Glomerular visceral epithelial cell (primary cell): ENCODE measurements around the gene GABRR2.
"Not testable (repeated sequence)": the region's sequence is repeated elsewhere in the genome, so short reads cannot be mapped to it uniquely, and the experiment has no call there.

Experiments
- DNase-seq: peaks from one replicate; pipeline ENCODE4 v3.0.0-alpha.2; 2016; ENCODE audit errors: extremely low spot score

GABRR2 gene

DNA sequence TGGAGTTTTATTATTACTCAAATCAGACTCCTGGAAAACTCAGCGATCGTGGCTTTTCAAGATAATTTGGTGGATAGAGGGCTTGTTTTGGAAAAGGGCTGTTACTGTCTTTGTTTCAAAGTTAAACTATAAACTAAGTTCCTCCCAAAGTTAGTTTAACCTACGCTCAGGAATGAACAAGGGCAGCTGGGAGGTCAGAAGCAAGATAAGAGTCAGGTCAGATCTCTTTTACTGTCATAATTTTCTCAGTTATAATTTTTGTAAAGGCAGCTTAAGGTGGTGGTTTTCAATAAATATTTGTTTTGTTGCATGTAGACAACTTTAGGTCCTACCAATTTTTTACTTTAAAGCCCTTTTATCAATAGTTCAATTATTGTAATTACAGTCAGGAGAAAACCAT lies 9.2 kb upstream of the GABRR2 start:
- DNase-seq = no peak

DNA sequence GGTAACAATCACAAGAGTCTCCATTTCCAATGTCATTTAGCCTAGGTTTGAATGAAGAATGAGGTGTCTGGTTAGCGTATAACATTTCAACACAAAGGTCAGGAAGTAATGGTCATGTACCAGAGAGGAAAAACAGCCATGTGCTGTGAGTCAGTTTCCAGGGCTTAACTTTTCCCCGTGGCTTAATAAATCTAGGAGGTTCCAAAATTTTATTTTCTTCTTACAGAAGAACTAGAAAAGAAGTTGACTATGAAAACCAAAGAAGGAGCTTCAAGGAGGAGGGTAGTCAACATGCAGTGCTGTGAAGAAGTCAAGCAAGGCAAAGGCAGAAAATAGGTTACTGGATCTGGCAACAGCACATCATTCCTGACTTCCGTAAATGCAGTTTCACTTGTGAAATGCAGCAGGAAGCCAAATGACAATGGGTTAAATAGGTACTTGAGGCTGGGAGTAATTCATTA lies 8.4 kb upstream of the GABRR2 start:
- no peak for DNase-seq

DNA sequence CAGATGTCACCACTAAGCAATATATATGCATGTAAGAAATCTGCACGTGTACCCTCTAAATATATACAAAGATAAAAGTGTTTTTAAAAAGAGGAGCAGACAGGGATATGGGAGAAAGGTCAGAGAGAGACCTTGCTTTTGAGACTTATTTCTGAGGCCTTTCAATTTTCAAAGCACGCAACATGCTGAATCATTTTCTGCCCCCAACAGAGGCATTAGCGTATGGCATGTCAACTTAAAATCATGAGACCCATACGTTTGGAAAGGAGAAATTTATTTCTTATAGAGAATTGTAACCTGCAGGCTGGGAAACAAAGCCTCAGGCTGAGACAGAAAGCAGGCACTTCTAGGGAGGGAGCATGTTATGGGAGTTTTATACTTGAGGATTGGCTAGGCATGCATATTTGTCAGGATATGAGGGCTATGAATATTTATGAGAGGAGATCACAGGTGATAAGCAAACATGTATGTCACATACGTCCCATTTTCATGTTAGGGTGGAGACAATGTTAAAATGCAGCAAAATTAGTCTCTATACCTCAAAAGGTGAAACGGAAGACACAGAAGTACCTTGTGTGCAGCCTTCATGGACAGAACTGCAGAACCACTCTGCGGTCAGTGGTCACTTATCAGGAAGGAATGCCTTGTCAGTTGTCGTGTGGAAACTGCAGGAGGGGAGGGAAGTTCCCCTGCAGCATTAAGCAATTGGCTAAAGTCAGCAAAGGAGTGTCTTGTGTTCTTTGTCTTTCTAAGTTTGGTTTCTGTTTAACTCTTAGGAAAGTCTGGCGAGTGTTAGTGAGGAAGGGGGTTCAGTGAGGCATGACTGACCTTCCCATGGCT lies 6.3 kb upstream of the GABRR2 start:
- peak; percentile 78 for DNase-seq

DNA sequence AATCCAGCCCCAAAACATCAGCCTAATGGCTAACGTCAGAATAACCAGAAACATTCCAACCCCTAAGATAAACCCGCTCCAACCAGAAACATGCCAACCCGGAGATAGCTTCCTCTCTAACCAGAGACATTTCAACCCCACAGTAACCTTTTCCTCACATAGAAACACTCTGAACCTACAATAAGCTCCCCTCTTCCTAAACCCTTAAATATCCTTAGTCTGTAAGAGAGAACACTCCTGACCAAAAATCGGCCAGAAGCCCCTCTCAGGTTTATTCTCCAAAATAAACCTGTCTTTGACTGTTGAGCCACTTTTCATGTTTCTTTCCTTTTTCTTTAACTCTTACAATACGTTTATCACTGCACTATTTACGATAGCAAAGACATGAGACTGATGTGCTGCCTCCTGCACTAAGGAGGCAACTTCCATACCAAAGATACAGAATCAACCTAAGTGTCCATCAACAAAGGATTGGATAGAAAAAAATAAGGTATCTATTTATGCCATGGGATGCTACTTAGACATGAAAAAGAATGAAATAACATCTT lies 5.0 kb upstream of the GABRR2 start:
- DNase-seq = no peak

DNA sequence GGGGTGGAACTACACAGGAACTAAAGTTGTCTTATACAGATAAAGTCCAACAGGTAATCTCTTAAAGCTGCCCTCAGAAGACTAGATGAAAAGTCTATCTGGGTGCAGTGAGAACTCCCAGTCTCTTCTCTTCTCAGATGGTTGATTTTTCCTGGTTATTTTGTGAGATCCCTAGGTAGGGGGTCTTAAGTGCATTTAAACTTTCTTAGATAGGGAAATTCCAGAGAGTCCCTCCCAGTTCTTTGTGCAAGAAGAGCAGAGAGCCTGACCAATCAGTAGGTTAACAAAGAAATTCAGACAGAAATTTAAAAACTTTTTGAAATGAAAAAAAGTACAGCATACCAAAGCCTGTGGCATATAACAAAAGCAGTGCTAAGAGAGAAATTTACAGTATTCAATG lies 2.0 kb upstream of the GABRR2 start:
- no peak for DNase-seq

DNA sequence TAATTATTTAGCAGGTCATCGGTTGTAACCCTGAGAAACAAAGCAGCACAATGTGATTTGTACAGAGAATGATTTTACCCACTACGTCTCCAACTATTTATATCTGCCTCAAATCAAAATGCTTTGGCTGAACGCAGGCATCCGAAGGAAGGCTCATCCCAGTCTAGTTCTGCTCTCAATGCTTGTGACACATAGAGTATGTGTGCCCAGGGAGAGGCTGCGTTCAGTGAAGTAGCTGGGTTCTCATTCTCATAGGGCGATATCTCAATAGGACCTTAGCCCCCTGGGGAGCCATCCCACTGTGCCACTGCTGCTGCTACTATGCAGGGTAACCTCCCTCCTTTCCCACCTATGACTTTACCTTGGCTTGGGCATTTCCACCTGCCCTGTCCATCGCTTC lies 407 bp downstream of the GABRR2 start:
- no peak for DNase-seq

DNA sequence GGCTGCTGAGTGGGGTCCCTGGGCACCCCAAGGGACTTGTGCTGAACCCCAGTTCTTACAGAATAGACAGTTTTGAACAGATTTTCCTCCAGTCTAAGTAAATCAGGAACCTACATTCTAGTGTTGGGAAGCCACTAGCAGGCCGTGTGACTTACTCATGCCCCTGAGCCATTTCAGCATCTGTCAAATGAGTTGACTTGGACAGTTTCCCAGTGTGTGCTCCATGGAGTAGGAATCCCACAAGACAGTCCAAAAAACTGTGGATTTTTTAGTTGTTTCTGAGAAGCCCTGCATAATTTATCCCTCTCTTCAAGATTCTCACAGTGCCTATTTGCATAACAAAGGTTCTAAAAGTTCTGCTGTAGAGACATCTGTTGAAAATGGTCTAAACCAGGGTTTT lies 2.1 kb downstream of the GABRR2 start:
- DNase-seq = peak; percentile 55

DNA sequence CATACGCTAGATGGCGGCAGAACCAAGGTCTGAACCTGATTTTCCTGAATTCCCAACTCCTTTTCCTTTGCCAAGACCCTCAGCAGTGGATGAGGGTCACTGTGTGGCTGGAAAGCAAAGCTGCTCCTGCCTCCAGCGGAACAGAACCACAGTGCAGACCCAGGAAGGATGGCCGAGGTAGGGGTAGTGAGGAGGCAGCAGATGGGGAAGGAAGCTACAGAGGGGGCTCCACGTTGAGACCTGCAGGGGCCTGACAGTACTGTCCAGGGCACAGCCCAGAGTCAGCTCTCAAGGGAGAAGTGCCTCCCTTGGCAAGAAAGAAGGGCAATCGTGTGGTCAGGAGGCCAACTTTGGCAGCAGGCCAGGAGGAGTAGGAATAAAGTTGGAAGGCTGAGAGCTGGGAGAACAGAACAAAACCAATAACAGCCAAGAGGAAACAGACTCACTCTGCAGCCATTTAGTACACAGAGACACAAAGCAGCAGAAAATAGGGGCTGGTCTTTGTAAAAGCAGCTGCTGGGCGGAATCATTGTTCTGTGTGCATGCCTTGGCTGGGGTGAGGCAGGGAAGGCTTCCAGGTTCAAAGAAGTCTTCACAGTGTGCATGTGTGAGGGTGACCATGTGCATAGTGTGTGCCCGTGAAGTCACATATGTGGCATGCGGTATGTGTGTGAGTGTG lies 3.1 kb downstream of the GABRR2 start:
- DNase-seq = peak; percentile 79

DNA sequence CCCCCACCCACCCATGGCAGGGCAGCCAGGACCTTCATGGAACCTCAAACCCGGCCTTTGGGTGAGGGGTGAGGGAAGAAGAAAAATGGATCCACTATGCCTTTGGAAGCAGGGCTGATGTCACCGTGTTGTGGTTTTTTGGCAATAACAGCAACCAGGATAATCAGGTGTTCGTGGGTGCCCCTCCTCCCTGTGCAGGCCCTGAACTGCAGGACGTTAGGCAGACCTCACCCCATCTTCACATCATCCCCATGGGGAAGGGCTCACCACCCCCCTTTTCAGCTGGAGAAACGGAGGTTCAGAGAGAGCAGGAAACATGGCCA lies 3.6 kb downstream of the GABRR2 start:
- peak; percentile 27 for DNase-seq

DNA sequence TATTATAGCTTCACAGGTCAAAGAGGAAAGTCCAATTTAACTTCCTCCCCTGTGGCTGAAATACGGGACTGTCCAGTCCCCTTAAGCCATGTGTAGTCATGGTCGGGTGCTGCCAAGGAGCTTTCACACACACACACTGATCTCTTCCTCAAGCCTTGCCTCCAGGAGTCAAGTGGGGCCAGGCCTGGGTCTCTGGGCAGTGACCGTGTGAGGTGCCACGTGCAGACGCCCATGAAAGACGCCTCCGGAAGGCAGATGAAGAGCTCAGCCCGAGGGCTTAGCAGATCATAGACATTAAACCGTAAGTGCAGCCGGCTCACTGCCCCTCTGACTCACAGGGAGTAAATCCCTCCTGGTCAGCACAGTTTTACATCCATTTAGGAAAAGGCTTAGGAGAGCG lies 4.2 kb downstream of the GABRR2 start:
- peak; percentile 82 for DNase-seq

DNA sequence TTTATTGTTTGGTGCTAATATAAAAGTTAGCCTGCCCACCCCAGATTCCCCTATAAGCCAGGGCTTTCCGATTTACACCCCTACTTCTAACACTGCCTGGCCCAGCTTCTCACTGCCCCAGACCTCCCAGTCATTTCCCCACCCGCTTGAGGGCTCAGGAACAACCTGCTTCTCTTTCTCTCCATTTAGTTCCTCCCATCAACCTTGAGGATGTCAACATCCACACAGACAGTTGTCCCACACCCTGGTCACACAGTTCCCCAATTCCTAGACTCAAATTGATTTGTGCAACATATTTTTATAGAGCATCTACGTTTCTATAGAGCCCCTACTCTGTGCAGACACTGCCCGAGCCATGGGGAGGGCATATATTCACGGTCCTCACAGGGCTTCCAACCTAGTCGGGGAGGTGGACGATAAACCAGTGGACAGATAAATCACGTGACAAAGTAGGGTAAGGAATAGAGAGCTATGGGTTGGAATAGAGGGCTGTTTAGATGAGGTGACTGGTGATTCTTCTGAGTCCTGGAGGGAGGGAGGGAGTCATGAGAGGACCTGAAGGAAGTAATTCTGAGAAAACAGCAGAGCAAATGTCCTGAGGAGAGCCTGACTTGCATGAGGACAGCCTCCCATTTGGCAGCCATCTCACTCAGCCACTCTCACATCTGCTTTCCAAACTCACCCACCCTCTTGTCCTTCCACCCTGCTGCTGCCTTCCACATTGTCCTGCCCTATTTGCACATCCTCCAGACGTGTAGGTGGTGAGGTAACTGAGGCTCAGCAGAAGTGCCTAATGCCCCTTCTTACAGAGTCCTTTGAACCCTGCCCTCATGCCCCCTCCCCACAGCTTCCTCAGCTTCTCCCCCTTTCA lies 6.3 kb downstream of the GABRR2 start:
- DNase-seq = no peak

DNA sequence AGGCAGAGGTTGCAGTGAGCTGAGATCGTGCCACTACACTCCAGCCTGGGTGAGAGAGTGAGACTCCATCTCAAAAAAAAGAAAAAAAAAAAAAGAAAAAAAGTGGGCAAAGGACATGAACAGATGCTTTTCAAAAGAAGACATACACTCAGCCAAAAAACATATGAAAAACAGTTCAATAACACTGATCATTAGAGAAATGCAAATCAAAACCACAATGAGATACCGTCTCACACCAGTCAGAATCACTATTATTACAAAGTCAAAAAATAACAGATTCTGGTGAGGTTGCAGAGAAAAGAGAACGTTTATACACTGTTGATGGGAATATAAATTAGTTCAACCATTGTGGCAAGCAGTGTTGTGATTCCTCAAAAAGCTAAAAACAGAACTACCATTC lies 10.6 kb downstream of the GABRR2 start:
- DNase-seq = not testable (repeated sequence)

DNA sequence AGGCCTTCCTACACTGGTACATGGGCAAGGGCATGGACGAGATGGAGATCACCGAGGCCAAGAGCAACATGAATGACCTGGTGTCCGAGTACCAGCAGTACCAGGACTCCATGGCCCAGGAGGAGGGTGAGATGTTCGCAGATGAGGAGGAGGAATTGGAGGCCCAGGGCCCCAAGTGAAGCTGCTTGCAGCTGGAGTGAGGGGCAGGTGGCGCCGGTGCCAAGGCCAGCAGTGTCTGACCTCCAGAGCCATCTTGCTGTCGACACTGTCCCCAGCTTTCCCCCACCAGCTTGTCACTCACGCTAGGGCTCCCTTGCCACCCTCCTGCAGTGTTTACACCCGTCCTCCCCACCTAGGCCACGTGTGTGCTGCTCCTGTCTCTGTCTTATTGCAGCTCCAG lies 12.2 kb downstream of the GABRR2 start:
- DNase-seq = no peak

DNA sequence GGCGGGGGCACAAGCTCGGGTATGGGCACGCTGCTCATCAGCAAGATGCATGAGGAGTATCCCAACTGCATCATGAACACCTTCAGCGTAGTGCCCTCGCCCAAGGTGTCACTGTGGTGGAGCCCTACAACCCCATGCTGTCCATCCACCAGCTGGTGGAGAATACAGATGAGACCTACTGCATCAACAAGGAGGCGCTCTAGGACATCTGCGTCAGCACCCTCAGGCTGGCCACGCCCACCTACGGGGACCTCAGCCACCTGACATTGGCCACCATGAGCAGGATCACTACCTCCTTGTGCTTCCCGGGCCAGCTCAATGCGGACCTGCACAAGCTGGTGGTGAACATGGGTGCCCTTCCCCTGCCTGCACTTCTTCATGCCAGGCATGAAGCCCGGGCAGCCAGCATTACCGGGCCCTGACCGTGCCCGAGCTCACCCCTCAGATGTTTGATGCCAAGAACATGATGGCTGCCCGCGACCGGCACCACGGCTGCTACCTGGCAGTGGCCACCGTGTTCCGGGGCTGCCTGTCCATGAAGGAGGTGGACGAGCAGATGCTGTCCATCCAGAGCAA lies 12.8 kb downstream of the GABRR2 start:
- DNase-seq = no peak

DNA sequence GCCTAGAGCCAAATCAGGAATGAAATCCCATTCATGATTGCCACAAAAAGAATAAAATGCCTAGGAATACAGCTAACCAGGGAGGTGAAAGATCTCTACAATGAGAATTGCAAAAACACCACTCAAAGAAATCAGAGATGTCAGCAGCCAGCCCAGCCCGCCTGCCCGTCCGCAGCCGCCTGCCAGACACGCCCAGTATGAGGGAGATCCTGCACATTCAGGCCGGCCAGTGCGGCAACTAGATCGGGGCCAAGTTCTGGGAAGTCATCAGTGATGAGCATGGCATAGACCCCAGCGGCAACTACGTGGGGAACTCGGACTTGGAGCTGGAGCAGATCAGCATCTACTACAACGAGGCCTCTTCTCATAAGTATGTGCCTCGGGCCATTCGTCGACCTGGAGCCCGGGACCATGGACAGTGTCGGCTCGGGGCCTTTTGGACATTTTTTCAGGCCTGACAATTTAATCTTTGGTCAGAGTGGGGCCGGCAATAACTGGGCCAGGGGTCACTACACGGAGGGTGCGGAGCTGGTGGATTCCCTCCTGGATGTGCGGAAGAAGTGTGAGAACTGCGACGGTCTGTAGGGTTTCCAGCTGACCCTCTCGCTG lies 13.4 kb downstream of the GABRR2 start:
- DNase-seq = no peak

DNA sequence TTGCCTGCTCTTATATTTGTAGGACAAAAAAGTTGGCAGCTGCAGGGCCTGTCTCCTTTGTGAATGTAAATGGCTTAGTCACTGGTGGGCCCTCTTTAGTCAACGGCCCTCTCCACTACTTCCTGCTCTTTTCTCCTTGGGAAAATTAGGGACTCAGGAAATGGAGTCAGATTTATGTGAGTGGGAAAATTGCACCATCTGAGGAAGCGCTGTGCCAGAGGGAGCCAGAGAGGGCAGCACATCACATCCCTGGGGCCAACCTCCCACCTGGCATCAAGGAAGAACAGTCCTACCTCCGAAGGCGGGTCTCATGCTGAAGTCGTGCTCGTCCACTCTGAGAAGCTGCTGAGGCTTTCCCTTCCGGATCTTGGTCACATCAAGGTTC lies 15.6 kb downstream of the GABRR2 start:
- peak; percentile 37 for DNase-seq

DNA sequence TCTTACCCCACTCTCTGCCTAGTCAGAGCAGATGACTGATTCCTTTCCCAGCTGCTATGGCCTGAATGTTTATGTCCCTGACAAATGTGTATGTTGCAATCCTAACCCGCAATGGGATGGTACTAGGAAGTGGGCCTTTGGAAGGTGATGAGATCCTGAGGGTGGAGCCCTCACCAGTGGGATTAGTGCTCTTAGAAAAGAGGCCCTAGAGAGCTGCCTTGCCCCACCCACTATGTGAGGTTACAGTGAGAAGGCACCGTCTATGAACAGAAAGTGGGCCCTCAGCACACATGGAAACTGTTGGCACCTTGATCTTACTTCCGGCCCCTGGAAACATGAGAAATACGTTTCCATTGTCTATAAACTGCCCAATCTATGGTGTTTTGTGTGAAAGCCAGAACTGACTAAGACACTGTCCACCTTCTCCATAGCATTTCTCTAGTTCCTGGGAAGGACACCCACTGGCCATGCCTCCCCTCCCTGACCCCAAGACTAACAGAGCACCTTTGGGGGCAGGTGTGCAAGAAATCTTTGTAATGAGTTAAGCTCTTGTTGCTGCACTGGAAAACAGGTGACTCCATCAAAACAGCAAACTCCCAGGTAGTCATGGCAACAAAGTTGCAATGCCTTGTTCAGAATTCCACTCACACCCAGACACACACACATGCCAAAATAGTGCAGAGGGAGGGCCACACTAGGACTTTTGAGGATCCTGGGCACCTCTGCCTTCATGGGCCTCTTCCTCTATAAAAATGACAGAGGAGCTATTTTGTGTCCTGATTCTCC lies 16.2 kb downstream of the GABRR2 start:
- DNase-seq = peak; percentile 87

DNA sequence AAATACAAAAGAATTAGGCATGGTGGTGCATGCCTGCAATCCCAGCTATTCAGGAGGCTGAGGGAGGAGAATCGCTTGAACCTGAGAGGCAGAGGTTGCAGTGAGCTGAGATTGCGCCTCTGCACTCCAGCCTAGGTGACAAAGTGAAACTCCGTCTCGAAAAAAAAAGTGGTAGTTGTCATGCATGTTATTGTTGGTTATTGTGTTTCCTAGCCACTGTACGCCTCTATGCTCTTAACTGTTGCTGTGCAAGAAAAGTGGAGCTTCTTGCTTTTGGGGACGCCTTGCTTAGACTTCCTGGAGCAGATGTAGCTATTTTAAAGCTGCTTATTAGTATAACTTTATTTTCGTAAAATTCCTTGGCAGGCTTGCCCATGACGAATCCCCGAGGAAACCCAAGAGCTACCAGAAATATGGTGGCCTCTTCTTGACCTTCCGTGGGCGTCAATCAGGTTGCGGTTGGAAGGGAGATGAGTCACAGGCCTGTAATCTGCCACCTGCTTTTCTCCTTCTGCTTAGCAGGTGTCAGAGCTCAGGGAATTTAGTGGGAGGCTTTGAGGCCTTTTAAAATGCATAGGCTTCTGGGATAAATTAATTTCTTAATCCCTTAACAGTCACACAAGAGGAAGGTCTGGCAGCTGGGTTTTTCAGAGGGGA lies 17.3 kb downstream of the GABRR2 start:
- DNase-seq = peak; percentile 98

DNA sequence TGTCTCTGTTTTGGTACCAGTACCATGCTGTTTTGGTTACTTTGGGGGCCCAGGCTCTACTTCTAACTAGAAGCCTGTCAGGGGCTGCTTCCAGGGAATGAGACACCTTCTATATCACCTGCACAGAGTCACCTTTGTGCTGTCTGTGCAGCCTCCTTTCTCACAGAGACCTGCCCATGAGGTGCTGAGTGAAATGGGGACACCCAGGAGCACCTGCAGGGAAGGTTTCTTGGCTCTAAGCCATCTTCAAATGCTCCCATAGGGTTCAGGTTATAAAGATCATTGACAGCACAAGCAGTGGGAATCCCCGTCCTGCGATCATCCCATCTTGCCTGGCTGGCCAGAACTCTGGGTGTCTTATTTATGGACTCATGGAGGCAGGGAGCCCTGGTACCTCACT lies 19.1 kb downstream of the GABRR2 start:
- no peak for DNase-seq

DNA sequence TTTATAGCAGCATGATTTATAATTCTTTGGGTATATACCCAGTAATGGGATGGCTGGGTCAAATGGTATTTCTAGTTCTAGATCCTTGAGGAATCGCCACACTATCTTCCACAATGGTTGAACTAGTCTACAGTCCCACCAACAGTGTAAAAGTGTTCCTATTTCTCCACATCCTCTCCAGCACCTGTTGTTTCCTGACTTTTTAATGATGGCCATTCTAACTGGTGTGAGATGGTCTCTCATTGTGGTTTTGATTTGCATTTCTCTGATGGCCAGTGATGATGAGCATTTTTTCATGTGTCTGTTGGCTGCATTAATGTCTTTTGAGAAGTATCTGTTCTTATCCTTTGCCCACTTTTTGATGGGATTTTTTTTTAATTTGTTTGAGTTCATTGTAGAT lies 20.0 kb downstream of the GABRR2 start:
- not testable (repeated sequence) for DNase-seq
